ENCODE measurements around the gene SCUBE1. TPM values are rescaled to one million over a fixed set of nuclear protein-coding genes. Genes with fewer than 3 reads are reported as not detected.

SCUBE1 gene
- total and polyA plus RNA-seq, 2 experiments from 2014 or later = 0.81 to 3.2 TPM

DNA sequence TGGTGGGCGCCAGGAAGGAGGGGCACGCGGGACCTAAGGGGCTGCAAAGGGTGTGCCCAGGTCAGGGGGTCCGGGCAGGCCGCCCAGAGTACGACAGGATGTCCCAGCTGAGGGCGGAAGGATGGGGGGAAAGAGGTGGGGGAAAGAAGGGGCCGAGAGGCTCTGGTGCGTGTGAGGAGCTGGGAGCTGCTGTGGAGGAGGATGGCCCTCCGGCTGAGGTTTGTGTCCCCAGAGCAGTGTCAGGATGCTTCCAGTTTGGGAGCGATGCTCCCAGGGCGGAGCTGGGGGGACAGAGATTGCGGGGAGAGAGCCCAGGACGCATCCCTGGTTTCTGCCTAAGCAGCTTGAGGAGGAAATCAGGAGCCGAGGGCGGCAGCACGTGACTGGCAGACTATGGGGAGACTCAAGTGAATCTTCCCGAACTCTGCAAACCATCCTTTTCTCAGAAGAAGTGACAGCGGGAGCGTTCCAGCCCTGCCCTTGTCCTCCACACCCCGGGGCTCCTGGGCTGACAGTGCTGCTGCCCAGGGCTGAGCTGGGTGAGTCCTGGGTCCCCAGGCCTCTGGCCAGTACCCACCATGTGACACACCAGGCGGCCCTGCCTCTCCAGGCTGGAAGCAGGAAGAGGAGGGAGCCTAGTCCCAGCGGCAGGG, 136.5 kb downstream of the SCUBE1 start:
- peaks cover 17% of the 10 kb centered on the region for H3K27me3 Mint-ChIP-seq (ENCODE audit: insufficient read depth, low read depth, poor library complexity)
- H3K36me3 Mint-ChIP-seq (ENCODE audit: low read depth) = no peaks in the 10 kb centered on the region
- no peaks in the 10 kb centered on the region for H3K27me3 ChIP-seq (ENCODE audit: insufficient read depth)
- no peak overlapping the region for H3K27ac Mint-ChIP-seq
- no peaks in the 10 kb centered on the region for H3F3A ChIP-seq (replicated peaks; ENCODE audit: low read depth)
- peaks cover 3% of the 10 kb centered on the region; the same call in 1 of the 2 replicates for H3K4me1 ChIP-seq (ENCODE audit: insufficient read depth)
- no peaks in the 10 kb centered on the region; the same call in 2 of the 3 replicates for H3K9me3 Mint-ChIP-seq
- H3K4me3 ChIP-seq = no peak overlapping the region
- ATAC-seq (no peak), DNase-seq (ENCODE audit: low spot score) (no peak)
- no peaks in the 10 kb centered on the region for H3K79me2 ChIP-seq (replicated peaks; ENCODE audit: insufficient read depth)
- H2AFZ ChIP-seq = no peak overlapping the region
- no peak overlapping the region for H3K4me3 Mint-ChIP-seq
- no peaks in the 10 kb centered on the region for H4K20me1 ChIP-seq (replicated peaks; ENCODE audit: insufficient read depth)
- H3K4me1 Mint-ChIP-seq = peaks cover 12% of the 10 kb centered on the region; the same call in 2 of the 3 replicates
- no peaks in the 10 kb centered on the region for H3K36me3 ChIP-seq (ENCODE audit: insufficient read depth)
- no peak for TF ChIP-seq CREB1 (CRISPR knock-in tag; IDR thresholded peaks at IDR 0.05; ENCODE audit: low read depth)
- no peak for TF ChIP-seq POLR2AphosphoS5 (IDR thresholded peaks at IDR 0.05; ENCODE audit: low read depth)
- no peak overlapping the region for H3K4me2 ChIP-seq
- no peak overlapping the region for H3K27ac ChIP-seq (ENCODE audit: low read depth)
- no peaks in the 10 kb centered on the region for H3K9me2 ChIP-seq (ENCODE audit: insufficient read depth)

DNA sequence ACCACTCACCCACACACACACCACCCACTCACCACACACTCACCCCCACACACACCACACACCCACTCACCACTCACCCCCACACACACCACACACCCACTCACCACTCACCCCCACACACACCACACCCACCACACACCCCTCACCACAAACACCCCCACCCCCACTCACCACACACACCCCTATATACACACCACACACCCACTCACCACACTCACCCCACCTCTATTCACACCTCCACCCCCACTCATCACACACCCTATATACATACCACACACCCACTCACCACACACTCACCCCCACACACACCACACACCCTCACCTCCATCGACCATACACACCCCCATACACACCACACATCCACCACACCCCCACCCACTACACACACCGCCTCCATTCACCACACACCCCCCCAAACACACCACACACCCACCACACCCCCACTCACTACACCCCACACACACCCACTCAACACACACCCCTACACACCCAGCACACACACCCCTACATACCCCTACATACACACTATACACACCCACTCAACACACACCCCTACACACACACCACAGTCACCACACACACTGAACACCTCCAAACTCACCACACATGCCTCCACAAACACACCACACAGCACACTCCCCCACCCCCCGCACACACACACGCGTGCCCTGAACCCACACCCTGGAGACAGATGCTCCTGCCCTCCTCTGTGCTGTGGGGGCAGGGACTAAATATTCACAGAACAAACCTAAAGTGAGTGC, 137.2 kb downstream of the SCUBE1 start:
- DNase-seq (ENCODE audit: low spot score) (no peak), ATAC-seq (no peak)
- no peak overlapping the region for H3K4me3 ChIP-seq
- no peaks in the 10 kb centered on the region for H3F3A ChIP-seq (replicated peaks; ENCODE audit: low read depth)
- no peaks in the 10 kb centered on the region; the same call in 2 of the 3 replicates for H3K9me3 Mint-ChIP-seq
- H3K27ac ChIP-seq (ENCODE audit: low read depth) = no peak overlapping the region
- H3K27ac Mint-ChIP-seq = no peak overlapping the region
- no peaks in the 10 kb centered on the region for H3K36me3 Mint-ChIP-seq (ENCODE audit: low read depth)
- no peak overlapping the region for H2AFZ ChIP-seq
- no peaks in the 10 kb centered on the region for H3K79me2 ChIP-seq (replicated peaks; ENCODE audit: insufficient read depth)
- H3K4me2 ChIP-seq = no peak overlapping the region
- peaks cover 3% of the 10 kb centered on the region; the same call in 1 of the 2 replicates for H3K4me1 ChIP-seq (ENCODE audit: insufficient read depth)
- peaks cover 12% of the 10 kb centered on the region; the same call in 2 of the 3 replicates for H3K4me1 Mint-ChIP-seq
- no peaks in the 10 kb centered on the region for H3K9me2 ChIP-seq (ENCODE audit: insufficient read depth)
- H3K36me3 ChIP-seq (ENCODE audit: insufficient read depth) = no peaks in the 10 kb centered on the region
- H3K27me3 ChIP-seq (ENCODE audit: insufficient read depth) = no peaks in the 10 kb centered on the region
- peaks cover 15% of the 10 kb centered on the region for H3K27me3 Mint-ChIP-seq (ENCODE audit: insufficient read depth, low read depth, poor library complexity)
- H4K20me1 ChIP-seq (replicated peaks; ENCODE audit: insufficient read depth) = no peaks in the 10 kb centered on the region
- no peak overlapping the region for H3K4me3 Mint-ChIP-seq
- TF ChIP-seq POLR2AphosphoS5 (IDR thresholded peaks at IDR 0.05; ENCODE audit: low read depth) (no peak), NANOG (IDR thresholded peaks at IDR 0.05; ENCODE audit: borderline replicate concordance) (no peak), STAT1 (IDR thresholded peaks at IDR 0.05; ENCODE audit: unreplicated experiment) (no peak), EZH2 (IDR thresholded peaks at IDR 0.05; ENCODE audit: low read depth, unreplicated experiment) (no peak), ZNF331 (CRISPR knock-in tag; IDR thresholded peaks at IDR 0.05; ENCODE audit: low read depth) (no peak), EZH2phosphoT487 (IDR thresholded peaks at IDR 0.05; ENCODE audit: unreplicated experiment) (no peak), ZNF114 (CRISPR knock-in tag; IDR thresholded peaks at IDR 0.05) (no peak)
- TF ChIP-seq, protein P1, sequence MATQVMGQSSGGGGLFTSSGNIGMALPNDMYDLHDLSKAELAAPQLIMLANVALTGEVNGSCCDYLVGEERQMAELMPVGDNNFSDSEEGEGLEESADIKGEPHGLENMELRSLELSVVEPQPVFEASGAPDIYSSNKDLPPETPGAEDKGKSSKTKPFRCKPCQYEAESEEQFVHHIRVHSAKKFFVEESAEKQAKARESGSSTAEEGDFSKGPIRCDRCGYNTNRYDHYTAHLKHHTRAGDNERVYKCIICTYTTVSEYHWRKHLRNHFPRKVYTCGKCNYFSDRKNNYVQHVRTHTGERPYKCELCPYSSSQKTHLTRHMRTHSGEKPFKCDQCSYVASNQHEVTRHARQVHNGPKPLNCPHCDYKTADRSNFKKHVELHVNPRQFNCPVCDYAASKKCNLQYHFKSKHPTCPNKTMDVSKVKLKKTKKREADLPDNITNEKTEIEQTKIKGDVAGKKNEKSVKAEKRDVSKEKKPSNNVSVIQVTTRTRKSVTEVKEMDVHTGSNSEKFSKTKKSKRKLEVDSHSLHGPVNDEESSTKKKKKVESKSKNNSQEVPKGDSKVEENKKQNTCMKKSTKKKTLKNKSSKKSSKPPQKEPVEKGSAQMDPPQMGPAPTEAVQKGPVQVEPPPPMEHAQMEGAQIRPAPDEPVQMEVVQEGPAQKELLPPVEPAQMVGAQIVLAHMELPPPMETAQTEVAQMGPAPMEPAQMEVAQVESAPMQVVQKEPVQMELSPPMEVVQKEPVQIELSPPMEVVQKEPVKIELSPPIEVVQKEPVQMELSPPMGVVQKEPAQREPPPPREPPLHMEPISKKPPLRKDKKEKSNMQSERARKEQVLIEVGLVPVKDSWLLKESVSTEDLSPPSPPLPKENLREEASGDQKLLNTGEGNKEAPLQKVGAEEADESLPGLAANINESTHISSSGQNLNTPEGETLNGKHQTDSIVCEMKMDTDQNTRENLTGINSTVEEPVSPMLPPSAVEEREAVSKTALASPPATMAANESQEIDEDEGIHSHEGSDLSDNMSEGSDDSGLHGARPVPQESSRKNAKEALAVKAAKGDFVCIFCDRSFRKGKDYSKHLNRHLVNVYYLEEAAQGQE (IDR thresholded peaks at IDR 0.05; ENCODE audit: unreplicated experiment) = no peak
- TF ChIP-seq, protein P2, sequence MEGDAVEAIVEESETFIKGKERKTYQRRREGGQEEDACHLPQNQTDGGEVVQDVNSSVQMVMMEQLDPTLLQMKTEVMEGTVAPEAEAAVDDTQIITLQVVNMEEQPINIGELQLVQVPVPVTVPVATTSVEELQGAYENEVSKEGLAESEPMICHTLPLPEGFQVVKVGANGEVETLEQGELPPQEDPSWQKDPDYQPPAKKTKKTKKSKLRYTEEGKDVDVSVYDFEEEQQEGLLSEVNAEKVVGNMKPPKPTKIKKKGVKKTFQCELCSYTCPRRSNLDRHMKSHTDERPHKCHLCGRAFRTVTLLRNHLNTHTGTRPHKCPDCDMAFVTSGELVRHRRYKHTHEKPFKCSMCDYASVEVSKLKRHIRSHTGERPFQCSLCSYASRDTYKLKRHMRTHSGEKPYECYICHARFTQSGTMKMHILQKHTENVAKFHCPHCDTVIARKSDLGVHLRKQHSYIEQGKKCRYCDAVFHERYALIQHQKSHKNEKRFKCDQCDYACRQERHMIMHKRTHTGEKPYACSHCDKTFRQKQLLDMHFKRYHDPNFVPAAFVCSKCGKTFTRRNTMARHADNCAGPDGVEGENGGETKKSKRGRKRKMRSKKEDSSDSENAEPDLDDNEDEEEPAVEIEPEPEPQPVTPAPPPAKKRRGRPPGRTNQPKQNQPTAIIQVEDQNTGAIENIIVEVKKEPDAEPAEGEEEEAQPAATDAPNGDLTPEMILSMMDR (conservative IDR thresholded peaks at IDR 0.05; ENCODE audit: low read depth in 2 of 2) = no peak
